ENCODE measurements around the gene TMEM256. TPM values are rescaled to one million over a fixed set of nuclear protein-coding genes. Genes with fewer than 3 reads are reported as not detected.
"Not testable (repeated sequence)": the region's sequence is repeated elsewhere in the genome, so short reads cannot be mapped to it uniquely, and the experiment has no call there.

Gene TMEM256
- total RNA-seq, 4 donors from 2014 or later: 26.0 to 131 (median 115) TPM

DNA sequence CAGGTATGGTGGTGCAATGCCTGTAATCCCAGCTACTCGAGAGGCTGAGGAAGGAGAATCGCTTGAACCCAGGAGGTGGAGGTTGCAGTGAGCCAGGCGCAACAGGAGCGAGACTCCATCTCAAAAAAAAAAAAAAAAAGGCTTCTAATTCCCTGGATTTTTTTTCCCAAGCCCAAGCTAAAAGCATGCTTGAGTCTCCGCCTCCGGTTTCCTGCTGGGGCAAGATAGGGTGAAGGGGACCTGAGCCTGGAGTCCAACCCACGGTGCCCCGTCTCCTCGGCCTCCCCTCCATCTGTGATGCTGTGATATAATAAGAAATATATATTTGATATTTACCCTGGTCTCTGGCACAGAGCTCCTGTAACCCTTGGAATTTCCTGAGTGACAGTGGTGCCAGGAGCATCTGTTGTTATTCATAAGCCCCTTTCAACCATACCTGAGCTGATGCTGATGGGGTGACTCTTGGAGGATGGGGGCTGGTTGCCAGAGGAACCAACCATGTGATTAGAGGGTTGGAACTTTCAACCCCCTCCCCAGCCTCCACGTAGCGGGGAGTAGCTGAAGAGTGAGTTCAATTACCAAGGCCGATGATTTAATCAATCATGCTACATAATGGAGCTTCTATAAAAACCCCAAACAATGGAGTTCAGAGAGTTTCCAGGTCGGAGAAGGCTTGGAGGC, 35.8 kb downstream of the TMEM256 start:
- TF ChIP-seq, protein P1, sequence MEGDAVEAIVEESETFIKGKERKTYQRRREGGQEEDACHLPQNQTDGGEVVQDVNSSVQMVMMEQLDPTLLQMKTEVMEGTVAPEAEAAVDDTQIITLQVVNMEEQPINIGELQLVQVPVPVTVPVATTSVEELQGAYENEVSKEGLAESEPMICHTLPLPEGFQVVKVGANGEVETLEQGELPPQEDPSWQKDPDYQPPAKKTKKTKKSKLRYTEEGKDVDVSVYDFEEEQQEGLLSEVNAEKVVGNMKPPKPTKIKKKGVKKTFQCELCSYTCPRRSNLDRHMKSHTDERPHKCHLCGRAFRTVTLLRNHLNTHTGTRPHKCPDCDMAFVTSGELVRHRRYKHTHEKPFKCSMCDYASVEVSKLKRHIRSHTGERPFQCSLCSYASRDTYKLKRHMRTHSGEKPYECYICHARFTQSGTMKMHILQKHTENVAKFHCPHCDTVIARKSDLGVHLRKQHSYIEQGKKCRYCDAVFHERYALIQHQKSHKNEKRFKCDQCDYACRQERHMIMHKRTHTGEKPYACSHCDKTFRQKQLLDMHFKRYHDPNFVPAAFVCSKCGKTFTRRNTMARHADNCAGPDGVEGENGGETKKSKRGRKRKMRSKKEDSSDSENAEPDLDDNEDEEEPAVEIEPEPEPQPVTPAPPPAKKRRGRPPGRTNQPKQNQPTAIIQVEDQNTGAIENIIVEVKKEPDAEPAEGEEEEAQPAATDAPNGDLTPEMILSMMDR (IDR thresholded peaks at IDR 0.05): no peak
- no peak for TF ChIP-seq POLR2A (IDR thresholded peaks at IDR 0.05)
- intact Hi-C loops (cut with DNase I; ENCODE audit: low total_unique reads): no loop called here
- no peak for DNase-seq
- H3K27ac ChIP-seq: no peak overlapping the region
- no peaks in the 10 kb centered on the region for H3K4me1 ChIP-seq
- H3K27me3 ChIP-seq: no peaks in the 10 kb centered on the region
- H3K36me3 ChIP-seq: no peaks in the 10 kb centered on the region
- no peak overlapping the region for H3K4me3 ChIP-seq
- no peaks in the 10 kb centered on the region for H3K9me3 ChIP-seq

DNA sequence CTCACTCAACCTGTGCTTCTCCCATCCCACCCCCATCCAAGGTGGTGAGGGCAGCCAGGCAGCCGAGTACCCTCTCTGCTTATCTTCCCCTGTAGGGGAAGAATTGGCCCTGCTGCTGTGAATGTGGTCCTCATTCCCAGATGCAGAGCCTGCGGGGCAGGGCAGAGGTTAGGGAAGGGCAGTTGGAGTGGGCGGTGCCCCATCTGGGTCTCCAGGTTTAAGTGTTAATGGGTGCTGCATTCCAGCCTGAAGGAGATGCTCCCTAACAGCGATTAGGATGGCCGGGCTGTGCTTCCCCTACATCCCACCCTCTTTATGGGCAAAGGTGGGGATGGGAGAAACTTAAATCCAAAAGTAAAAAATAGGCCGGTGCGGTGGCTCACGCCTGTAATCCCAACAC, 36.8 kb downstream of the TMEM256 start:
- no peaks in the 10 kb centered on the region for H3K4me1 ChIP-seq
- H3K27me3 ChIP-seq: no peaks in the 10 kb centered on the region
- H3K9me3 ChIP-seq: no peaks in the 10 kb centered on the region
- no peak overlapping the region for H3K4me3 ChIP-seq
- no peaks in the 10 kb centered on the region for H3K36me3 ChIP-seq
- no peak overlapping the region for H3K27ac ChIP-seq
- TF ChIP-seq, protein P1 (IDR thresholded peaks at IDR 0.05): no peak
- no peak for TF ChIP-seq POLR2A (IDR thresholded peaks at IDR 0.05)
- no peak for DNase-seq
- intact Hi-C loops (cut with DNase I; ENCODE audit: low total_unique reads): no loop called here

DNA sequence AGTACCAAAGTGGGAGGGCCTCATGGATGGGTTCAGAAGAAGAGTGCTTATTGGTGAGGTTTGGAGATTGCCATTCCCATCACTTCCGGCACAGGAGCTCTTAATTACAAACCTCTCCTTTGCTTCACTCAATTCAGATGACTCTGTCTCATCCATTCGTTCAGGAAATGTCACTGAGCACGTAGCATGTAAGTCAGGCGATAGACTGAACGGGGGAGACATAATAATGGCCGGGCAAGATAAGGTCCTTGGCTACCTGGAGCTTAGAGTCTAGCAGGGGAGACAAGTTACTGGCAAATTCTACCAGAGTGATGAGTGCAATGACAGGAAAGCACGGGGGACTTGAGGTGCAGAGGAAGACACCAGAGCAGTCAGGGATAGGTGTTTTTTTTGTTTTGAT, 37.9 kb downstream of the TMEM256 start:
- H3K4me3 ChIP-seq; H3K36me3 ChIP-seq; H3K27ac ChIP-seq; DNase-seq; H3K4me1 ChIP-seq; intact Hi-C loops (cut with DNase I; ENCODE audit: low total_unique reads); H3K9me3 ChIP-seq; H3K27me3 ChIP-seq: not testable (repeated sequence)

DNA sequence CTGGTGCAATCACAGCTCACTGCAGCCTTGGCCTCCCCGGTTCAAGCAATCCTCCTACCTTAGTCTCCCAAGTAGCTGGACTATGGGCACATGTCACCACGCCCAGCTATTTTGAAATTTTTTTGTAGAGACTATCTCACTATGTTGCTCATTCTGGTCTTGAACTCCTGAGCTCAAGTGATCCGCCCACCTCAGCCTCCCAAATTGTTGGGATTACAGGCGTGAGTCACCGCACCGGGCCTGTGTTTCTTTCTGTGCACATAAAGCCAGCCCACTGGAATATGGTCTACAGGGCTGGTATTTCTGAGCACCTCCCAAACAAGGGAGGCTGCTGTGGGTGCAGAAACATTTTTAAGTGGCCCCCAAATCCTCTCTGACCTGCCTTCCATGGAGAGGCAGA, 40.6 kb downstream of the TMEM256 start:
- H3K36me3 ChIP-seq: no peaks in the 10 kb centered on the region
- no peak for TF ChIP-seq POLR2A (IDR thresholded peaks at IDR 0.05)
- TF ChIP-seq, protein P1 (IDR thresholded peaks at IDR 0.05): no peak
- H3K4me3 ChIP-seq: no peak overlapping the region
- no peaks in the 10 kb centered on the region for H3K9me3 ChIP-seq
- no peak overlapping the region for H3K27ac ChIP-seq
- intact Hi-C loops (cut with DNase I; ENCODE audit: low total_unique reads): no loop called here
- no peak for DNase-seq
- no peaks in the 10 kb centered on the region for H3K27me3 ChIP-seq
- no peaks in the 10 kb centered on the region for H3K4me1 ChIP-seq

DNA sequence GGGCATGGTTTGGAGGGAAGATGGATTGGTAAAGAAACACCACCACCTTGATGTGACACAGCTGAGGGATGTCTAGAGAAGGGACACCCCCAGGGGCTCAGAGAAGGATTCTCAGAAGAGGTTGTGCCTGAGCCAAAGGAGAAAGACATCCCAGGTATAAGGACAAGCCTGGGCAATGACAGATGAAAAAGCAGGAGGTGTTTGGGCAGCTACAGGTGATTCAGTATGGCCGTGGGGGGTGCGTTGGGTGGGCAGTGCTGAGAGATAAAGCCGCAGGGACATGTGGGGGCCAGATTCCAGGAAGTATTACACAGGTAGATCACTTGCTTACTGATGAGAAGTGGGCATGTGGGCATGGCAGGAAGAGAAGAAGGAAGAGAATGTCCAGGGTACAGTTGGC, 42.0 kb downstream of the TMEM256 start:
- DNase-seq: no peak
- H3K27ac ChIP-seq: no peak overlapping the region
- H3K4me3 ChIP-seq: no peak overlapping the region
- TF ChIP-seq, protein P1 (IDR thresholded peaks at IDR 0.05): no peak
- H3K36me3 ChIP-seq: no peaks in the 10 kb centered on the region
- no peaks in the 10 kb centered on the region for H3K4me1 ChIP-seq
- no peaks in the 10 kb centered on the region for H3K9me3 ChIP-seq
- intact Hi-C loops (cut with DNase I; ENCODE audit: low total_unique reads): no loop called here
- H3K27me3 ChIP-seq: no peaks in the 10 kb centered on the region

DNA sequence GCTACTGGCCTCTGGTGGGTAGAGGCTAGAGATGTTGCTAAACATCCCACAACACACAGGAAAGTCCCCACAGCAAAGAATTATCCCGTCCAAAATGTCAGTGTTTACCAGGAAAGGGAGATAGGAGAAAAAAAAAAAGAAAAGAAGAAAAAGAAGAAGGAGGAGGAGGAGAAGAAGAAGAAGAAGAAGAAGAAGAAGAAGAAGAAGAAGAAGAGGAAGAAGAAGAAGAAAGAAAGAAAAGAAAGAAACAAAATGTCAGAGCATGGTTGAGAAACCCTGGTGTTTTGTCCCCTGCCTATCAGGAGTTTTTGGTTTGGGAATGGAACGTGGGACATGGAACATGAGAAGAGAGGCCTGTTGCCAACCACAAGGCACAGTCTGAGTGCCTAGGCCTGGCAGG, 46.5 kb downstream of the TMEM256 start:
- intact Hi-C loops (cut with DNase I; ENCODE audit: low total_unique reads): loop anchor here (10.0 kb wide), 1 partner anchor 227 kb away; the partner anchor contains the start of gene MPDU1
- TF ChIP-seq, protein P1 (IDR thresholded peaks at IDR 0.05): no peak
- TF ChIP-seq POLR2A (IDR thresholded peaks at IDR 0.05): no peak
- Histone ChIP-seq H3K27ac (peak overlapping the region in 1 of 2 donors; percentile 57), H3K36me3 (no peaks in the 10 kb centered on the region), H3K4me1 (peaks cover 0 to 8% of the 10 kb centered on the region in 2 donors), H3K9me3 (no peaks in the 10 kb centered on the region), H3K27me3 (no peaks in the 10 kb centered on the region), H3K4me3 (no peak overlapping the region)
- DNase-seq: no peak

All from uterus (tissue), 4 donors.